ENCODE measurements around the gene RNF152.

The RNF152 gene

GRCh38 chr18:61893971-61894750, 1.4 kb upstream of the RNF152 start:
- peak; percentile 39 for DNase-seq (ENCODE audit: low read depth)

DNA sequence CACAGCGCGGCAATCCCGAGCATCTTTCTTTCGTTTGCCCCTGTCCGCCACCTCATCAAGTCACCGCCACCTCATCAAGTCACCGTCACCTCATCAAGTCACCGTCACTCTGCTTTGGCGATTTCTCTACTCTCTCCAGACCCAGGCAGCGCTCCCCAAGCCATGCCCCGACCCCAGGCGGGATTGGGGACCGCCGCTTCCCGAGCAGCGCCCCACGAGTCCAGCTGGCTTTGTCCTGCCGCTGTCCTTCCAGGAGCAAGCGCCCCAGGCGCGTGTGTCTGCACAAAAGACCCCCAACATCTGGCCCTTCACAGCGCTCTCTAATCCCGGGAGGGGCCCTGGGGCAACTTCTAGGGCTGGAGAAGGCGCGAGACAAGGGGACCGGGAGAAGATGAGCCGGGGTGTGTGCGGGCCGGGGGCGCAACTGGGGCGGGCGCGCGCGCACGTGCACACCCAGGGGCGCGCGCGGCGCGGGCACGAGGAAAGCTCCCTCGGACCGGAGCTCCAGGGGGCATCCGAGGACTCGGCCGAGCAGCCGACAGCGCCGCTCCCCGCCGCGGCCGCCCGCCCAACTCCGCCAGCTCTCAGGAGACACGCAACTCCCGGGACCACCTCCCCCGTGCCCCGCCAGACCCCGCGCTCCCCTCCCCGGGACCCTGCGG, 633 bp upstream of the RNF152 start:
- DNase-seq (ENCODE audit: low read depth) = no peak

GRCh38 chr18:61891894-61892293, 913 bp downstream of the RNF152 start:
- DNase-seq (ENCODE audit: low read depth) = no peak

- no peak for DNase-seq (ENCODE audit: low read depth)
Observed at GRCh38 chr18:61891271-61891670, 1.5 kb downstream of the RNF152 start.

- DNase-seq (ENCODE audit: low read depth) = no peak
Observed at GRCh38 chr18:61890344-61890743, 2.5 kb downstream of the RNF152 start.

- no peak for DNase-seq (ENCODE audit: low read depth)
Observed at GRCh38 chr18:61889541-61889940, 3.3 kb downstream of the RNF152 start.

GRCh38 chr18:61888622-61889021, 4.2 kb downstream of the RNF152 start:
- no peak for DNase-seq (ENCODE audit: low read depth)

GRCh38 chr18:61887838-61888237, 5.0 kb downstream of the RNF152 start:
- no peak for DNase-seq (ENCODE audit: low read depth)

DNA sequence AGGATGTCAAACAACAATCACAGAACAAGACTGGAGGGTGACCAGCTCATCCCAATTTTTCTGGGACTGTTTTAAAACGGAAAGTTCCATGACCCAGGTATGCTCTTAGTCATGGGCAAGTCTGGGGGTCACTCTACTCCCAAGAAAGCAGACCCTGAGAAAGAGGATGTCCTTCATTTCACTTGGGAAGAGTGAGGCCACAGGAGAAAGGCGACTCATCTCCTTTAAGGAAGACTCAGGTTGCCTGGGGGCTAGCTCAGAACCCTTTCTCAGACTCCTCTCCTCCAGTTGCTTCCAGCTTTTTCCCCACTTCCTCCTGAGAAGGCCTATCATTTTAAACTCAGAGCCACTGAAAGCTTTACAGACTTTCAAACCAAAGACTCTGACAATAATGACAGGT, 9.3 kb downstream of the RNF152 start:
- no peak for DNase-seq (ENCODE audit: low read depth)

DNA sequence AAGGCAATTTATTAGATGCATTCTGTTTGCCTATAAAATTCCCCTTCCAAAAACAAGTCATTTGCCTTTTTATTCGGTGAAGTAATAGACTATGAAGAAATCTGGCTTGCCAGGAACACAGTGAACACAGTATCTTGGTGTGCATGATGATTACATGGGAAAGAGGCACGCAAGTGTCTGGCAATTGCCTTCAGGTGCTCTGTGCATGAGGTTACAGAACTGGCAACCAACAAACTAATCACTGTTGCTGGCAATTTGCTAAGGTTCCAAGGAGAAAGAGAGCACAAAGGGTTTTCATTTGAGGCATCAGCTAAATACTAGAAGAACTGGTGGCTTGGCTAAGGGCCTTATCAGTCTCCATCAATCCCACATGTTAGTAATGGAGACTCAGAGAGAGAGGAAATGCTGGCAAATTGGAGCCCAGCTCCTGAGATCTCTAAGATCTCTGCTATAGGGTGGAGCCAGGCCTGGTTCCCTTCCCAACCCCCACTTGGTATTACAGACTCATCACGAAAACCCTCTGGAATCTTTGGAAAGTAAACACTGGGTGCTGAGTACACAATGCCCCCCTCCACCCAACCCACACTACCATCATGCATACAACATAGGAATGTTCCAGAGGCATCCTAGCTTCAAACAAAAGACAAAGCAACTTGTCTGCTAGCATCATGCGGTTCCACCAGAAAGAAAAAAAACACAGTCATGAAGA, 10.4 kb downstream of the RNF152 start:
- no peak for DNase-seq (ENCODE audit: low read depth)

DNA sequence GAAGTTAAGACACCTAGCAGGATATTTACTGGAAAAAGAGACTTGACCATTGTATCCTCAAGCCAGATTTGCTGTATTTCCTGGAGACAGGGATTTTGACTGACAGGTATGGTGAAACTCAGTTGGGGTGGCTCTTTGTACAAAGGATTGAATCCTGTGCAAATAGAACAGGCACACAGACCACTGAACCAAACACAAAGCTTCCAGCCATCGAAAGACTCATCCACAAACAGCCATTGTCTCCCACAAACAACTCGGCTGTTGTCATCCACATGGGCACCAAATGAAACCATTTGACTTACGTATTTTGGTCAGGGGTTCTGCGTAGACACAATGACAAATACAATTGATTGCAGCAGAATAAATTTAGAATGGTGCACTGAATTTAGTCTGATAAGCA, 15.9 kb downstream of the RNF152 start:
- no peak for DNase-seq (ENCODE audit: low read depth)

DNA sequence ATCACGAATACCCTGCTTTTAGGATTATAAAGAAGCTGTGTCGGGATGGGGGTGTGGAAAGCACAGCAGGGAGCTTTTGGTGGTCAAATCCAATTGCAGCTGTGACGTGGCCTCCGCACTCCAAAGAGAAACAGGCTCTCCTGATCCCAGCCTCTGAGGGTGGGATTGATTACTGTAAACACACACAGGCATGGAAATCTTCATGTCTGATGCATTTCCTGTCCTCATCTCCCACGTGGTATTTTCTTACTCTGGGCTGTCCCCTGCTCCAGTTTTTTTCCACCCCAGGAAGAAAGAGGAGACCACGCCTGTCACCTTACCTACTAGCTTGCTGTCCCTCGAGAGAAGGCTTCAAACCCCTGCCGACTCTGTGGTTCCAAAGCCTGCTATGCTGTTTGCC, 22.7 kb downstream of the RNF152 start:
- DNase-seq (ENCODE audit: low read depth) = no peak

GRCh38 chr18:61869636-61870035, 23.2 kb downstream of the RNF152 start:
- DNase-seq (ENCODE audit: low read depth) = no peak

- no peak for DNase-seq (ENCODE audit: low read depth)
Observed at GRCh38 chr18:61865466-61866175, 27.2 kb downstream of the RNF152 start.

DNA sequence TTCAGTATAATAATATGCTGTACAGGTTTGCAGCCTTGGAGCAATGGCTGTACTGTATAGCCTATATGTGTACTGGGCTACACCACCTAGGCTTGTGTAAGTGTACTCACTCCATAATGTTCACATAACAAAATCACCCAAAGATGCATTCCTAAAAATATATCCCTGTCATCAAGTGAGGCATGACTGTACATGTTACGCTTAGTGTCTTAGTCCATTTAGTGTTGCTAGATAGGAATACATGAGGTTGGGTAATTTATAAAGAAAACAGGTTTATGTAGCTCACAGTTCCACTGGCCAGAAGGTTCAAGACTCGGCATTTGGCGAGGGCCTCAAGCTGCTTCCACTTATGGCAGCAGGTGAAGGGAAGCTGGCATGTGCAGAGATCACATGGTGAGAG, 31.4 kb downstream of the RNF152 start:
- DNase-seq (ENCODE audit: low read depth) = no peak

DNA sequence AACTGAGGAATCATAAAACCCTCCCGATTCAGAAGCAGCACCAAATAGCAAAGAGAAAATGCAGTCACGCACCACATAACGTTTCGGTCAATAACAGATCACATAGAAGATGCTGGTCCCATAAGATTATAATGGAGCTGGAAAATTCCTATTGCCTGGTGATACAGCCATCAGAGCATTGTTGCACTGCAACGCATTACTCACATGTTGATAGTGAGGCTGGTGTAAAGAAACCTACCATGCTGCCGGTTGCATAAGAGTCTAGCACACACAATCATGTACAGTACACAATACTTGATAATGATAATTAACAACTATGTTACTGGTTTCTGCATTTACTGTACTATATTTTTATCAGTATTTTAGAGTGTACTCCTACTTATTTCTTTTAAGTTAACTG, 32.5 kb downstream of the RNF152 start:
- DNase-seq (ENCODE audit: low read depth) = no peak

- no peak for DNase-seq (ENCODE audit: low read depth)
Observed at GRCh38 chr18:61859113-61859512, 33.7 kb downstream of the RNF152 start.

GRCh38 chr18:61856678-61857077, 36.1 kb downstream of the RNF152 start:
- DNase-seq (ENCODE audit: low read depth) = no peak

GRCh38 chr18:61855449-61856378, 37.1 kb downstream of the RNF152 start:
- DNase-seq (ENCODE audit: low read depth) = no peak

DNA sequence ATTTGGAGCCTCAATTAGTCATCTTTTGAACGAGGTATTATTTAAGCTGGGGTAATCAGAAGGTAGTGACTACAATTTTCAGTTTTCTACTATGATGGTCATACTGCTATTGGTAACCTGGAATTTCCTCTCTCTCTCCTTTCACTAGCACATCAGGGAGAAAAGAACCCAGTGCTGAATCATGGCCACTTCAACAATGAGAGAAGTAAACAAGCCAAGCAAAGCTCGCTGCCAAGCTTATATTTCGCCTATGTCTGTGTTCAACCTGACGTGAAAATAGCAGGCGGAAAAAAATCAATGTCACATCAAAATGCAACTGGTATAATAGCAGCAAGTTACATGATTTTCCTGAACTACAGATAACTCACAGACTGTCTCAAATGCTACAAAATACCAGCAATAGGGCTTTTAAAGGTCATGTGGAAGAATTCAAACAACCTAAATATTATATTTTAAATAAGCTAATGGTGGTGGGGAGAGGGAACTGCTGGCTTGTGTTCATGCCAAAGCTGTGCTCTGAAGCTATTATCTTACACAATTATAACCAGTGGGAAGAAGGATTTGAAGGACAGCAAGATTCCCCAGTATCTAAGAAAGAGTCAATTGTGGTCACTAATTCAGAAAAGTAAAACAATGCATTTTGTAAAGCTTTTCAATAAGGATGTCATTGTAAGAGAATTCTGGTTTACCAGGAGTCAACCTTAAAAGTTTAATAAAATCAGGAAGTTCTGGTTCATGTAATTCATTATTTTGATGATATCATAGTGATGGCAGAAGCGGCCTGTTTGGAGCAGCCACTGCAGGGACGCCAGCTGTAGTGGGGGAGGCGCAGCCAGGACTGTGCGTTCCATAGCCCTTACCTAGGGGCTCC, 38.0 kb downstream of the RNF152 start:
- no peak for DNase-seq (ENCODE audit: low read depth)
